ENCODE data around the gene RETN.
A peak's percentile ranks its signal among the peaks of the same experiment; 100 is the strongest.

Gene RETN

GRCh38 chr19:7632340-7633203, 36.3 kb upstream of the RETN start:
- DNase-seq (ENCODE audit: extremely low spot score), result no peak
- POLR2A ChIA-PET, result no interaction called here
- CTCF ChIA-PET, result interaction anchor here (1.1 to 3.9 kb wide), 4 partner anchors 20 to 237 kb away, joined by 4 to 12 read pairs (median 6); partner anchors contain the start of gene TRAPPC5
- TF ChIP-seq CTCF (IDR thresholded peaks at IDR 0.05; ENCODE audit: control extremely low read depth, extremely low read depth, low read depth, missing control alignments), result no peak

- POLR2A ChIA-PET, result interaction anchor here (1.1 kb wide), 1 partner anchor 8 kb away, joined by 3 read pairs; no protein-coding TSS in a partner anchor
- DNase-seq (ENCODE audit: extremely low spot score), result no peak
- TF ChIP-seq CTCF (IDR thresholded peaks at IDR 0.05; ENCODE audit: control extremely low read depth, extremely low read depth, low read depth, missing control alignments), result no peak
- CTCF ChIA-PET, result interaction anchor here (1.1 to 3.9 kb wide), 4 partner anchors 19 to 236 kb away, joined by 4 to 12 read pairs (median 6); partner anchors contain the start of gene TRAPPC5
Observed at GRCh38 chr19:7633698-7634097, 35.2 kb upstream of the RETN start, which contains the start of gene PCP2. TSS of gene PCP2 (minus strand) at chr19:7633719. CDS start at chr19:7633457, 262 bp downstream.

- POLR2A ChIA-PET, result interaction anchor here (0.6 to 1.0 kb wide), 3 partner anchors 49 to 549 kb away, joined by 3 to 4 read pairs (median 3); no protein-coding TSS in a partner anchor
Observed at GRCh38 chr19:7635670-7636069, 33.2 kb upstream of the RETN start.

GRCh38 chr19:7636317-7636690, 32.5 kb upstream of the RETN start:
- CTCF ChIA-PET, result interaction anchor here (1.2 to 2.9 kb wide), 2 partner anchors 163 to 226 kb away, joined by 3 to 11 read pairs; no protein-coding TSS in a partner anchor
- POLR2A ChIA-PET, result interaction anchor here (0.7 kb wide), 1 partner anchor 254 kb away, joined by 3 read pairs; no protein-coding TSS in a partner anchor
- DNase-seq (ENCODE audit: extremely low spot score), result no peak
- no peak for TF ChIP-seq CTCF (IDR thresholded peaks at IDR 0.05; ENCODE audit: control extremely low read depth, extremely low read depth, low read depth, missing control alignments)

More at GRCh38 chr19:7635670-7636069, 33.2 kb upstream of the RETN start:
- no peak for DNase-seq (ENCODE audit: extremely low spot score)
- TF ChIP-seq CTCF (IDR thresholded peaks at IDR 0.05; ENCODE audit: control extremely low read depth, extremely low read depth, low read depth, missing control alignments), result no peak
- CTCF ChIA-PET, result interaction anchor here (1.0 to 3.9 kb wide), 5 partner anchors 17 to 227 kb away, joined by 3 to 12 read pairs (median 6); partner anchors contain the start of gene TRAPPC5

- TF ChIP-seq CTCF (IDR thresholded peaks at IDR 0.05; ENCODE audit: control extremely low read depth, extremely low read depth, low read depth, missing control alignments), result no peak
- CTCF ChIA-PET, result interaction anchor here (1.0 to 2.9 kb wide), 3 partner anchors 44 to 163 kb away, joined by 4 to 11 read pairs (median 7); partner anchors contain the start of gene TRAPPC5
- POLR2A ChIA-PET, result no interaction called here
- DNase-seq (ENCODE audit: extremely low spot score), result peak; percentile 99
Observed at GRCh38 chr19:7636691-7637373, 32.0 kb upstream of the RETN start, which contains the start of gene STXBP2. TSS of gene STXBP2 (plus strand) at chr19:7637110. CDS start at chr19:7637150, 40 bp downstream.

Measured in GM10248 (cell line).